ENCODE data around the gene ATOH8.

Gene ATOH8

GRCh38 chr2:85812094-85812735, 58.4 kb downstream of the ATOH8 start:
- TF ChIP-seq CTCF (conservative IDR thresholded peaks at IDR 0.05), result no peak
- peak overlapping the region; percentile 59; the same call in 1 of the 2 replicates for H3K27ac ChIP-seq

GRCh38 chr2:85813211-85813981, 59.6 kb downstream of the ATOH8 start:
- TF ChIP-seq CTCF (conservative IDR thresholded peaks at IDR 0.05), result no peak

DNA sequence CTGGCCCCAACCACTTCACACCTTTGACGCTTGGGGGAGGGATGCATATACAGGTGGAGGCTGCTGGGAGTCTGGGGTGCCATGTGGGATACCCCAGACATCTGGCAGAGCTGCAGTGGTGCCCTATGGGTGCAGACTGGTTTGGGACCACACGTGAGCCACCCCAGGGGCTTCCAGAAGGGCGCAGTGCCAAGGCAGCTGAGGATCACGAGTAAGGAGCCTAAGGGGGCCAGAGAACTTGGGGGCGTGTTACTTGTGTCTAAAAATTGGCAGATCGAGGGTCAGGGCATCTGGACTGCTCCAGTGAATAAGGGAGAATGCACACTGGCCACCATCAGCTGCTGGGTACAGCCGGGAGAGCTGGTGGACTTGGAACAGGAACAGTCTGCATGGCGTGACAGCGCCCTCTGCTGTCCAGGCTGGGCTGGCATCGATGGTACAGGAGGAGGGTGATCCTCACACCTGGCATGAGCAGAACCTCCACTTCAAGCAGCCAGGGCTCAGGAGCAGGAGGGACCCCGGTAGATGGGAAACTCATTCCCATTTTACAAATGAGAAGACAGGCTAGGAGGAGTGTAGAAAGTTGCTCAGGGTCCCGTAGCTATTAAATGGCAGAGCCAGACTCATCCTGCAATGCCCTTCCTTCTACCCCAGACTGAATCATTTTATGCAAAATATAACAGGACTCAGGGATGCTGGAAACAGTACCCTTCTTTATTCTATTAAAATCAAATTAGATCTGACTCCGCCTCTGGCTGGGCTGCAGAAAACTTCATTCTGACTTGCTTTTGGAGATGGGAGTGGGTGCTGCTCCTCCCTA, 60.4 kb downstream of the ATOH8 start:
- peak; percentile 95 for TF ChIP-seq CTCF (conservative IDR thresholded peaks at IDR 0.05)
- H3K27ac ChIP-seq, result no peak overlapping the region

More at GRCh38 chr2:85813211-85813981, 59.6 kb downstream of the ATOH8 start:
- H3K27ac ChIP-seq, result no peak overlapping the region

- no peak overlapping the region for H3K27ac ChIP-seq
- no peak for TF ChIP-seq CTCF (conservative IDR thresholded peaks at IDR 0.05)
Observed at GRCh38 chr2:85814802-85815550, 61.2 kb downstream of the ATOH8 start.

DNA sequence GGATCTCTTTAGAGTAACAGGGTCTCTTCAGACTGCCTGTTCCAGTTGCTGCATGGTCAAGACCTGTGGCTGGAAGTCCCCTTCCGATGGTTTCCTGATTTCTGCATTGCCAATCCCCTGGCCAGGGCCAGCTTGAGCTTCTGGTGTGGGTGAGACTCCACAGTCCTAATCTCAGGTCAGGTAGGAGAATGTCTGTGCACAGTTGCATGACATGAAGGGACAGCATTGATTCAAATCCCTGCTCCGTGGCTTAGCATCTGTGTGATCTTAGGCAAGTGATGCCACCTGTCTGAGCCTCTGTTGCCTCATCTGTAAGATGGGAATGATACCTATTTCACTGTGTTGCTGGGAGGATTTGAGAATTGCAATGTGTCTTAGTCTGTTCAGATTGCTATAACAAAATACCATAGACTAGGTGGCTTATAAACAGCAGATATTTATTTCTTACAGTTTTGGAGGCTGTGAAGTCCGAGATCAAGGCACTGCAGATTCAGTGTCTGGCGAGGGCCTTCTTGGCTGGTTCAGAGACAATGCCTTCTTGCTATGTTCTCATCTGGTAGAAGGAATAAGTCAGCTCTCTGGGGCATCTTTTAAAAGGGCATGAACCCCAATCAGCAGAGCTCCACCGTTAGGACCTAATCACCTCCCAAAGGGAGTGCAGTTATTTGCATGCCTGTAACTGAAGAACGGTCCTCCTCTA, 66.2 kb downstream of the ATOH8 start:
- no peak for TF ChIP-seq CTCF (conservative IDR thresholded peaks at IDR 0.05)
- H3K27ac ChIP-seq, result no peak overlapping the region

DNA sequence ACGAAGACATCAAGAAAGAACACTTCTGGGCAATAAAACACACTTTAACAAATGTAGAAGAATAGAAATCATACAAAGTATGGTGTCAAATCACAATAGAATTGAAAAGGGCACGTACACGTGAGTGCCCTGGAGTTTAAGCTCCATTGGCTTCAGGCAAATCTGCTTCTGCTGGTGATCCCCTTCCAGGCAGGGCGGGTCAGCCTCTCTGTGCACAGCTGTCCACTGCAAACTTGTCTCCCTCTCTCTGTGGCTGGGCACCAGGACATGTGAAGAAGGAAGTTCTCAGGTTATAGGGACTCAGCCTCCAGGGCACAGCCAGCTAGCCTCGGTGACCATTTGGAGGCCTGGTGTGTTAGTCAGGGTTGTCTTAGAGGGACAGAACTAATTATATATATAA, 69.0 kb downstream of the ATOH8 start:
- no peak for TF ChIP-seq CTCF (conservative IDR thresholded peaks at IDR 0.05)
- no peak overlapping the region for H3K27ac ChIP-seq

Data from VCaP (cell line).